NOMO-1 treated with DMSO at 0.1 percent for 48 hours (cell line): ENCODE results near the gene CSMD2.
"Not testable (repeated sequence)": the region's sequence is repeated elsewhere in the genome, so short reads cannot be mapped to it uniquely, and the experiment has no call there.

Experiments used
- DNase-seq: peaks from one replicate; lab custom pipeline; 2025; ENCODE audit not compliant: unreplicated experiment; lab: John Stamatoyannopoulos, UW

CSMD2 gene

DNA sequence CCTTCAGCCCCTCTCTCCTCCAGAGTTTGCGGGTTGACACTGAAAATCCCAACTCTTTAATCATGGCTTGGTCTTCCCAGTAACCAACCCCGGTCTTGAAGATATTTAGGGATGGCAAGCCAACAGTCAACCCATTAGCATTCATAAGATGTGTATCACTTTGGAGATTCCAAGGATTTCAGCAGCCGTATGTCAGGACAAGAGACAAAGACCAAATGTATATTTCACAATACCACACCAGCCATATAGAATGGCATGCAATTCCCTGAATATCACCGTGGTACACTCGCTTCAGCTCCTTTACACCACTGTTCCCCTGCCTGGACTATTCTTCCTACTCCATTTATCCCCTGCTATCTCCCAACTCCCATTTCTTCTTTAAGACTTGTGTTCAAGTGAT, 109.2 kb downstream of the CSMD2 start:
- DNase-seq, result no peak

DNA sequence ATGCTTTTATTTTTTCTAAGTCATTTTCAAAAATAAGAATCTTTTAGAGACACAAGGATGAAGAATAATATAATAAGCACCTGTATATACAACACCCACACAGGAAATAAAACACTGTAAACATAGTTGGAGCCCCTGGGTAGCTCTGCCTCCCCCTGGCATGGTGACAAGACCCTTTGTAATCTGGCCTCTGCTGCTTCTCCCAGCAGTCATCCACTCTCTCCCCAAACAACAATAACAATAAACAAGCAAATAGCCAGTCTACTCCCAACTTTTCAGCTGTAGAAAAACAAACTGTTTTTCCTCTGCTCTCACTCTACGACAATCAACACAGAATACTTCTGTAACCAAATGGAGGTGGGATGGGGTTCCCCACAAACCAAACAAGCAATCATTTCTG, 110.1 kb downstream of the CSMD2 start:
- DNase-seq, result no peak

DNA sequence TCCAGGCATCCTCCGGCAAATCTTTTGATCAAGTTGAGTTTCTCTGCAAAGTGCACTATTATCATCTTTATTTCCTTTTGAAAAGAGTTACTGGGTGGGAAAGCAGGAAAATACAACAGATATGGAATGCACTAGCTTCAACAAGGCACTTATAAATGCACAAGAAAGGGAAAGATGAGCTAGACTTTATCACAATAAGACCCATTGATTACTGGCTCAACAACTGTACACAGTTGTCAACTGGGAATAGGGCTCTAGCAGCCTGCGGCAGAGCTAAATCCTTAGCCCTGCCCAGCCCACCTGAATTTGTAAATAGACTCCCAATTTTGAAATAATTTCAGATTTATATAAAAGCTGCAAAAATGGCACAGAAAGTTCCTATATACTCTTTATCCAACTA, 111.4 kb downstream of the CSMD2 start:
- DNase-seq, result no peak

DNA sequence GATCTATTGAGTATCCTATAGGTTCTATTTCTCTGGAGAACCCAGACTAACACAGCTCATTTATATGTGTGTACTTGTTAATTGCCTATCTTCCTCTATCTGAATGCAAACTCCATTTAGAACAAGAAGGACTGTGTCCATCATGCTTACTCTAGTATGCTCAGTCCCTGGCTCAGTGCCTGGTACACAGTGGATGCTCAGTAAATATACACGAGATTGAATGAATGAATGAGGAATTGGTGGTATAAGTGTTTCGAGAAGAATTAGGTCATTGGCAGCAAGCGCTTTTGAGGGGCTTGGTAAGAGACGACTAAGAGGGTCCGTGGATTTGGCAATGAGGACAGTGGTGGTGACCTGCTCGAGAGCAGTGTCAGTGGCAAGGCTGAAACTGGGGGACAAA, 112.5 kb downstream of the CSMD2 start:
- DNase-seq, result no peak

DNA sequence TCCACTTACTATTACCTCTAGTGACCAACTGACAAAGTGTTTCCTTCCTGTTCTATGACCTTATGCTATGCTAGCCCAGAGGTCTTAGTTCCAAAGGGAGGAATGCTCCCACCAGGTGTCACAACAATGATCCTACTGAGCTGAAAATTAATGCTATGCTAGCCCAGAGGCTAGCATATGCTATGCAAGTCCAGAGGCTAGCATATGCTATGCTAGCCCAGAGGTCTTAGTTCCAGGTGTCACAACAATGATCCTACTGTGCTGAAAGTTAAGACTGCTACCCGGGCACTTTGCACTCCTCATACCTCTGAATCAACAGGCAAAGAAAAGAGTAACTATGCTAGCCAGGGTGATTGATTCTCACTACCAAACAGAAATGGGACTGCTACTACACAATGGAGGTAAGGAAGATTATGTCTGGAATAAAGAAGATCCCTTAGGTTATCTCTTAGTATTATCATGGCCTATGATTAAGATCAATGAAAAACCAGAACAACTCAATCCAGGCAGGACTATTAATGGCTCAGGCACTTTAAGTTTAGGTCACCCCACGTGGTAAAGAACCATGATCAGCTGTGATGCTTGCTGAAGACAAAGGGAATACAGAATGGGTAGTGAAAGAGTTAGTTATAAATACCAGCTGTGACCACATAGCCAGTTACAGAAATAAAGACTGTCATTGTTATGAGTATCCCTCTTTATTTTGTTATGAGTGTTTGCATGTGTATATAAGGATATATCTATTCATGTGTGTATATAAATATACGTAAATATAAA, 114.1 kb downstream of the CSMD2 start:
- no peak for DNase-seq

DNA sequence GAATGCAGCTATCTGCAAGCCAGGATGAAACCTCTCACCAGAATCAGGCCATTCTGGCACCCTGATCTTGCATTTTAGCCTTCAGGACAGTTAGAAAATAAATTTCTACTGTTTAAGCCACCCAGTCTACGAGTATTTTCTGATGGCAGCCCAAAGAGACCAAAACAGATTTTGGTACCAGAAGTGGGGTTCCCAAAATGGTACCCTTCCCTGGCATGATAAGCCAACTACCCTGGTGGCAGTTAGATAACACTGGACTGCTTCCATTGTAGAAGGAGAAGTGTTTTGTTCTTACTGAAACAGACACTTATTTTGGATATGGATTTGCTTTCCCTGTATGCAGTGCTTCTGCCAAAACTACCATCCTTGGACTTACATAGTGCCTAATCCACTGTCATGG, 115.0 kb downstream of the CSMD2 start:
- DNase-seq, result no peak

DNA sequence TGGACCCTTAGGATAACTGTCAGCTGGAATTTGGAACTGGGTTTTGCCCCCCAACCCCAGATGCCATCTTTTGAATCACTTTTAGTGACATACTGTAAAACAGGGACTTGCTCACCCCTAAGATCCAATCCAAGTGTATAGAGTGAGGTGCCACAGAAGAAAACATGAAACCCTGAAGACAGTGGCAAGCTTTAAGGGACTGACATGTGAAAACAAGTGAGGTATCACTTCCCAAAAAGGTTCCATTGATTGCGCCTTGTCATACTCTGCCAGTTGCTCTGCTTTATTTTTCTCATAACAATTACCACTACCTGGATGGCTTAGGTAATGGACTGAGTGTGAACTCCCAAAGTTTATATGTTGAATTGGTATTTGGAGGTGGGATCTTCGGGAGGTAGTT, 115.6 kb downstream of the CSMD2 start:
- DNase-seq, result no peak

DNA sequence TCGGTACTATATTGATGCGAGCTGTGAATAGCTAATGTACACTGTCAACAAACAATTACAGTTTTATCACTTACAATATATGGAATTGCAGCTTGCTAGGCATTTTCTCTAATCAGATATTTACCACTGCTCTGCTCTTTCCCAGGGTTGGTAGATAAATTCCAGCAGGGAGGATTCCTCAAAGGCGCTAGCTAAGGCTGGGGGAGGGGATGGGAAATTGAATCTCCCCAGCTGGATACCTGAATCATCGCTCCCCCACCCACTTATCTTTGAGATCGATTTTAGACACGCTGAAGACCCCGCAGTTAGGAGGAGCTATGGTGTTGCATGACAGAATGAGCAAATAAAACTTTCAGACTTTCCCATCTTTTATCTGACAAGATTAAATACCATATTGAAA, 127.2 kb downstream of the CSMD2 start:
- DNase-seq, result no peak

DNA sequence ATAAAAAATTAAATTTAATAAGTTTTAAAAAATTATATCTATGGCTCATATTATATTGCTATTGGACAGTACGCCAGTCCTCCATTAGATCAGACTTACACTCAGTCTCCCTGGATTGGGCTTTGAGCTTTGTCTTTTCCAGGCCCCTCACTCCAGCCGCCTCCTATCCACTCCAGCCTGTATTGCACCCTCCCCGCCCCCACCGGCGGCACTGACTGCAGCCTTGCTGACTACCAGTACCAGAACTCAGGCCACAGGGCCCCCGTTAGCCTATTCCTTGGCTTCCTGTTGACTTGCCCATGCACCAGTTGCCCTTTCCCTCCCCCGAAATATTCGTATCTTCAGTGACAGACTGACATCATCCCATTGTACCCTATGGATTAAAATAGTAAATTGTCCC, 127.9 kb downstream of the CSMD2 start:
- DNase-seq, result no peak

DNA sequence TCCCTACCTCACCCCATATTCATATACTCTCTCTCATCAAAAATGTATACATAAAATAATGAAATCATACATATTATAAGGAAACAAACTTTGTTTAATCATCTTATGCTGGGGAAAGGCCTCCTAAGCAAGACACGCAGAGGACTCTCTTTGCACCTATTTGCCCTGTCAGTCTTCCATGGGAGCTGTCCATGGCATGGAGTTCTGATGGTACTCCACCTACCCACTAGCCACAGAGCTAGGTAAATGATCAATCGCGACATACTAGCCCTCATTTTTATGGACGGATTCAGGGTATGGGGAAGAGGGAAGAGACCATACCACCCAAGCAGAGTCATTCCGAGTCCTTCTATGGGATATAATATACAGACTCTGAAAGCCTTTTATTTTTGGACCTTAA, 131.0 kb downstream of the CSMD2 start:
- no peak for DNase-seq

DNA sequence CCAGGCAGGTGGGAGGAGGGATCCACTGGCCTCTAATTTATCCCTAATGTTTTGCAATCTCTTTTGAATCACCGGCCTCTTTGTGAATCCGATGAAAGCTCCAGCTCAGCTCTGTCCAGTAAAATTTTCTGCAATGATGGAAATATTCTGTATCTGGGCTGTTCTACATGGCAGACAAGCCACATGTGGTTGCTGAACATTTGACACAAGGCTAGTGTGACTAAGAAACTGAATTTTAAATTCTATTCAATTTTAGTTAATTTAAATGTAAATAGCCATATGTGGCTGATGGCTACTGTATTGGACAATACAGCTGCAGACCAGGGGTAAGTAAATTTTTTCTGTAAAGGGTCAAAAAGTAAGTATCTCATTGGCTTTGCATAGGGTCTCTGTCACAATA, 135.1 kb downstream of the CSMD2 start:
- no peak for DNase-seq

DNA sequence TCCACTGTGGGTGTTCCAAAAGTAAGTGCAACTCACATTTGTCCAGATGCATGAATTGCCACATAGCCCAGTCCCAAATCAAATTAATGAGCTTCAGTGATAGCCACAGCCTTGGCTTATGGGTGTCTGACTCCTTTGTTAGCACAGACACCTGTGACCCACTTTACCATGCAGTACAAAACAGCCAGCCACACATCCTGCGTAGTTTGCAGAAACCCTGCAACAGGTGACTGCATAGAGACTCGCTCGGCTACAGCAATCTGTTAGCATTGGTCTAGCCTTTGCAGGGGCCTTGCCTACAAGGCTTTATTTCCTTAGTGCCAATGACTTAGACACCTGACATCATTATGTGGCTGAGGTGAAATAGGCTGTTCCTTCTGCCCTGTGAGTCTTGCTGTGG, 135.5 kb downstream of the CSMD2 start:
- no peak for DNase-seq

DNA sequence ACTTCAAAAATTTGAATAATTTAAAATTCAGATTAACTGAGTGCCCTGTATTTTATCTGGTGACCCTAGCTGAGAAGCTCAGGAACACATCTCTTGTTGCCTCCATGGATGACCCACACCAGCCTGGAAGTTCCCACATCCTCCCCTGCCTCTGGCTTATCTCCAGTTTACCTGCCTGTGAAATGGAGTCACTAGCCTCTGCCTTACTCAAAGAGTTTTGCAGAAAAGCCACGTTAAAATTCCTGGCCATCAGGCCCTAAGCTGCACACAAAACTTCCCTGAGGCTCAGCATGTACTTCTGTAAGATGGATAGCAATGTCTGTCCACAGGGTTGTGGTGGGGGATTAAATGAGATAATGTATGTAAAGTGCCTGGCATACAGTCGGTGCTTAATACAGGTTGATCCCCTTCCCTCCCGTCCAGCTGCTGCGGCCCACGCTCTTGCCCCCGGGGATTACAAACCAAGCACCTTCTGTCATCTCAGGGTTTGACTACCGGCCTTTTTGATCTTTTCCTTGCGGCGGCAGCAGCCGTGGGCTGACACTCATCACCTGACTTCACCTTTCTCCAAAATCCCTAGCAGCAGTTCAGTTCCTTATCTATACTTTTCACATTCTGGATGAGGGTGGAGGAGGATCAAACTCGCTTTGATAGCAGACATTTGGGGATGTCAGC, 136.5 kb downstream of the CSMD2 start:
- no peak for DNase-seq

DNA sequence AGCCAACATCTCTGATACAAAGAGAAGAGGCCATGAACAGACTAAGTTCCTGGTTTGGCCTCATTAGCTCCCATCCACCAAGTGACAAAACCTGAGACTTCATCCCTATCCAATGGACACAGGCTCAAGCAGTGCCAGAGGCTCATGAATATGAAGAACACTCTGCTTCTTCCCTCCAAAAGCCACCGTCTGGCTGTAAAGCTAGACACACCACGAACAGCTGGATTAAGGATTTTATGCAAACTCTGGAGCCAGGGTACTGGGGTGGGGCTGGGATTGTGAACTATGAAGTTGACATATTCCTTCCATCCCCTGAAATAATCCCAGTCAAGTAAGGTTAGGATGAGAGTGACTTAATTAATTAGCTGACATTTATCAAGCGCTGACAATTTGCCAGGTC, 139.4 kb downstream of the CSMD2 start:
- no peak for DNase-seq

DNA sequence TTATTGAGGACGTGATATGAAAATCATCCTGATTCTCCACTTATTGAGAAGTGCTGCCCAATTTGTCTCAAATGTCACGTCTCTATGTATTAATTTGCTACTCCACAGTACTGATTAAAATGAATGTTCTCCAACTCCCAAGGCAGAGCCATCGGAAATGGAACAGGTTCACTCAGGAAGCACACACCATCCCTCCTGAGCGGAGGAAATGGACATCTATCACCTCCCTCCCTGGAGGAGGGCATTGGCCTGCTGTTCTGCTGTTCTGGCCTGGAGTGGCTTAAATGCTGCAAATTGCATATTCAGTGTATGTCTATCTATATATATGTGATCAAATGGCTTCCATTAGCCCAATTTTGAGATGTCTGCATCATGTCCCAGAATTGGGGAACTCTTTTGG, 140.5 kb downstream of the CSMD2 start:
- DNase-seq, result no peak

DNA sequence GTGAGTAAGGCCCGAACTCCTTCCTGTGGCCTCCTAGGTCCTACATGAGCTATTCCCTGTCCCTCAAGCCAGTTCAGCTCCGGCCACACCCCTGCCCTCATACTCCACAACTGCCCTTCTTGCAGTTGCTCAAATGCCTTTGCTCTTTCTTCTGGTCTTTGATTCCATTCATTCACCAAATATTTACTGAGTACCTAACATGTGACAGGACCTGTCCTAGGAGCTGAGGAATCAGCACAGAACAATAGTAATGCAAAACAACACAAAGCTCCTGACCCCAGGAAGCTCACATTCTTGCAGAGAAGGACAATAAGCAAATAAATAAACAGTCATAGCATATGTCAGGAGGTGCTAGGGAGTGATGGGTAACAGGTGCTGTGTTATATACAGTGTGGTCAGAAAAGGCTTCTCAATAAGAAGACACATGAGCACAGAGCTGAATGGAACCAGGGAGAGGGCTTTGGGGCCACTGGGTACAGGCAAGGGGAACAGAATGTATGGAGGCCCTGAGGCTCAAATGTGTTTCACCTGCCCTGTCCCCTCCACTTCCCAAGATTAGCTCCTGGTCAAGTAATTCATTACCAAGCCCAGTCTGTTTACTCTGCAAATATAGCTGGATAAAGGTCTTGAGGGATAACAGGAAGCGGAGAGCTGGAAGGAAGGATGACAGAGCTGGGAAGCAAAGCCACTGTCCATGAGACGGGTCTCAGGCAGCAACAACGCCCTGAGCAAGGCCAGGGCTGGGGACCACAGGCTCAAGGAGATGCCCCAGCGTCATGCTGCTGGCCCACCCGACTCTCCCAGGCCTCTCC, 145.1 kb downstream of the CSMD2 start:
- DNase-seq, result no peak

DNA sequence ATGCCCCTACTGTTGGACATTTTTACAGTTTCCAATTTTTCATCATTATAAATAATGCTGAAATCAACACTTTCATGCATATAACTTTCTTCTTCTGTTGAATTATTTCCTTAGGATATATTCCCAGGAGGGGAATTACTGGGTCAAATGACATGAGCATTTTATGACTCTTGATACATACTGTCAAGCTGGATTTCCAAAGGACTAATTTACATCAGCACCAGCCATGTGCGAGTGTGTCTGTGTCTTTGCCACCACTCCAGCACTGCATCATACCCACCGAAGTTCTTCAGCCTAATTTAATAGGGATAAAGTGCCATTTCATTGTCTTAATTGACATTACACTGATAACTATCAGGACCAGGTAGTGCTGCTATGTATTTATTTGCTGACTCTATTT, 146.7 kb downstream of the CSMD2 start:
- no peak for DNase-seq

DNA sequence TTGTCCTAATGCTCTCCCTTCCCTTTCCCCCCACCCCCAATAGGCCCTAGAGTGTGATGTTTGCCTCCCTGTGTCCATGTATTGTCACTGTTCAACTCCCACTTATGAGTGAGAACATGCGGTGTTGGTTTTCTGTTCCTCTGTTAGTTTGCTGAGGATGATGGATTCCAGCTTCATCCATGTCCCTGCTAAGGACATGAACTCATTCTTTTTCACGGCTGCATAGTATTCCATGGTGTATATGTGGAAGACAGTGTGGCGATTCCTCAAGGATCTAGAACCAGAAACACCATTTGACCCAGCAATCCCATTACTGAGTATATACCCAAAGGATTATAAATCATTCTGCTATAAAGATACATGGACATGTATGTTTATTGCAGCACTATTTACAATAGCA, 148.7 kb downstream of the CSMD2 start:
- DNase-seq, result not testable (repeated sequence)

DNA sequence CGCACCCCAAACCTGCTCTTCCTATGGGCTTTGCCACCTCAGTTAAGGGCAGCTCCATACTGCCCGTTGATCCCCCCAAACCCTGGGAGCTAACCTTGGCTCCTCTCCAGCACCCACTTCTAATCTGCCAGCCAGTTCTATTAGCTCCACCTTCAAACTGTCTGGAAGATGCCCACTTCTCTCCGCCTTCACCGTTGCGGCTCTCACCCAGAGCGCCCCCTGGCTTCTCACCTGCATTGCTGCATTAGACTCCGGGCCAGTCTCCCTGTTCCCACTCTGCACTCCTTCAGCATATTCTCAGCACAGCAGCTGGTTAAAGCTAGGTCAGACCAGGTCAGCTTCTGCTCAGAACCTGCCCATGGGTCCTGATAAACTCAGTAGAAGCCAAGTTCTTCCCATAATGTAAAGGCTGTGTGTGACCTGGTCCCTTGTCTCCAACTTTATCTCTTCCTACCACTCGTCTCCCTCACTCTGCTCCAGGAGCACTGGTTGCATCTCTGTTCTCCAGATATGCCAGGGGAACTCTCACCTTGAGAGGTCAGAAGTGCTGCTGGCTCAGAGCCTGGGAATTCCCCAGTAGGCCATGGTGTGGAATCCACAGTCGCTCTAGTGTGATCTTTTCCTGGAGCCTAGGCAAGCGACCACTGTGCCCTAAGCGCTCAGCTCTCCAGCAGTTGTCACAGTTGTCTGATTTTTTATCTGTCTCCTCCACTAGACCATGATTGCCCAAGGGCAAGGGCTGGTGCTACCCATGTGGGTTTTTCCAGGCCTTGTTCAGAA, 150.9 kb downstream of the CSMD2 start:
- DNase-seq, result peak; percentile 13

DNA sequence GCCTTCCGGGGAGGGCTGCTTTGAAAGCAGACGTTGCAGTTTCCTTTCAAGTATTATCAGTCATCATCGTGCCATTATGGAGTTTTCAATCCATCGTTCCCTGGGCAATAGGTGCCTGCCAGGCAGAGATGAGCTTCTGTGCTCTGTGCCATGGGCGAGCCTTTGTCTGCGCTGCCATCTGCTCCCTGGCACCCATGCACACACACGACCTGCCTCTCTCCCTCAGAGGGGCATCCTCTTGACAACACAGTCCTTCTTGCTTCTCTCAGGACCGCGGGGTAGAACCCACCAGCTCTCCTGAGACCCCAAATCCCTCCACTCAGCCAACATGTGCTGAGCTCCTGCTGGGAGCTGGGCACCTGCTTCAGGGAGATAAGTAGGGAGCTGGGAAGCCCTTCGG, 151.9 kb downstream of the CSMD2 start:
- no peak for DNase-seq

DNA sequence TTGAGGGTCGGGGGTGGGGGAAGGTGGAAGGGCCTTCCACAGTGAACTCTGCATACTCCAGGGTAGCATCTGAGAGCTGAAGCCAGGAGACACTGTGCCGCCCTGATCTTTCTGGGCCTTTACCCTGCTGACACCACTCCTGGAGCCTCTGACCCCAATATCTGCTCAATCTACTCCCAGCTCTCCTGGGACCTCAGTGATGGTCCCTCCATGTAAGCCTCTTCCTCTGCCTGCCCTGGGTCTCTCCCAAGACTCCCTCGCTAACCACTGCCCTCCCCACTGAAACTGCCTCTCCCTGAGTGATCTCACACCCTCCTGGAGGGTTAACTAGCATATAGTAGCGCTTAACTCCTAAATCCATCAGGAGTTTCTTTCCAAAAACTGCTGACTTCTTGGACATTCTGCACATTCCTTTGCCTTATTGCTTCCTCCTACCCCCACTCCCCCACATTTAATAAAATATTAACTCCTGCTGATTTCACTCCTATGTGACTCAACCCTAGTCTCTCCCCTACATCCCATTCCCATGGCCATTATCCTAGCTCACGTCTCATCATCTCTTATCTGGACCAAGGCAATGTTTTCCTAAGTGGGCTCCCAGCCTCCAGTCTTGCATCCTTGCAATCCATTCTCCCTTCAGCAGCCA, 155.6 kb downstream of the CSMD2 start:
- DNase-seq, result no peak
